GM12875 (cell line): Measurements from ENCODE around the gene GATAD2B.

Experiments used
- H3K4me3 ChIP-seq: one replicate; pipeline ENCODE4 v1.5.1; 2011; ENCODE audit warnings: low read depth, low read length, control low read depth
- CTCF ChIP-seq: IDR thresholded peaks from 2 replicates; pipeline ENCODE4 v1.5.1; 2011; ENCODE audit warnings: low read depth, mild to moderate bottlenecking, control low read depth, inconsistent platforms, low read length, moderate library complexity, borderline replicate concordance; ENCODE audit not compliant: insufficient read depth

The GATAD2B gene

GRCh38 chr1:153963850-153964331 lies 41.1 kb upstream of the GATAD2B start:
- TF ChIP-seq CTCF, result no peak
- peak overlapping the region; percentile 83 for H3K4me3 ChIP-seq

- peak within 1 kb of the TSS; percentile 83 for H3K4me3 ChIP-seq
- TF ChIP-seq CTCF, result no peak
These were observed 40.5 kb upstream of the GATAD2B start, which contains the start of gene SLC39A1 for GRCh38 chr1:153963030-153963849. SLC39A1 (minus strand) TSS chr1:153963537; CDS start chr1:153962715, 822 bp downstream.

GRCh38 chr1:153962088-153963029 lies 39.6 kb upstream of the GATAD2B start:
- TF ChIP-seq CTCF, result 0 out of 2 replicates have a peak, but pooled peaks have one; percentile 5

GRCh38 chr1:153961421-153961820 lies 38.6 kb upstream of the GATAD2B start:
- no peak for TF ChIP-seq CTCF
- no peak overlapping the region for H3K4me3 ChIP-seq

More at GRCh38 chr1:153962088-153963029, 39.6 kb upstream of the GATAD2B start:
- peak overlapping the region; percentile 83 for H3K4me3 ChIP-seq

GRCh38 chr1:153960206-153960605 lies 37.4 kb upstream of the GATAD2B start:
- no peak overlapping the region for H3K4me3 ChIP-seq
- no peak for TF ChIP-seq CTCF

GRCh38 chr1:153959454-153959853 lies 36.7 kb upstream of the GATAD2B start:
- no peak overlapping the region for H3K4me3 ChIP-seq
- TF ChIP-seq CTCF, result no peak

- no peak overlapping the region for H3K4me3 ChIP-seq
These were observed 36.1 kb upstream of the GATAD2B start for GRCh38 chr1:153958961-153959260.

More at GRCh38 chr1:153958961-153959260, 36.1 kb upstream of the GATAD2B start:
- TF ChIP-seq CTCF, result no peak
